HG02678 (cell line): ENCODE measurements around the gene PAPOLG.
A peak's percentile ranks its signal among the peaks of the same experiment; 100 is the strongest.
"Not testable (repeated sequence)": the region's sequence is repeated elsewhere in the genome, so short reads cannot be mapped to it uniquely, and the experiment has no call there.

Experiments used
- ATAC-seq: cut with Tn5 transposase; IDR thresholded peaks from one replicate; pipeline ENCODE4 v1.9.1; 2021; ENCODE audit warnings: mild to moderate bottlenecking, moderate library complexity; ENCODE audit not compliant: unreplicated experiment

PAPOLG gene

GRCh38 chr2:60771508-60771907, 15.4 kb downstream of the PAPOLG start:
- no peak for ATAC-seq

DNA sequence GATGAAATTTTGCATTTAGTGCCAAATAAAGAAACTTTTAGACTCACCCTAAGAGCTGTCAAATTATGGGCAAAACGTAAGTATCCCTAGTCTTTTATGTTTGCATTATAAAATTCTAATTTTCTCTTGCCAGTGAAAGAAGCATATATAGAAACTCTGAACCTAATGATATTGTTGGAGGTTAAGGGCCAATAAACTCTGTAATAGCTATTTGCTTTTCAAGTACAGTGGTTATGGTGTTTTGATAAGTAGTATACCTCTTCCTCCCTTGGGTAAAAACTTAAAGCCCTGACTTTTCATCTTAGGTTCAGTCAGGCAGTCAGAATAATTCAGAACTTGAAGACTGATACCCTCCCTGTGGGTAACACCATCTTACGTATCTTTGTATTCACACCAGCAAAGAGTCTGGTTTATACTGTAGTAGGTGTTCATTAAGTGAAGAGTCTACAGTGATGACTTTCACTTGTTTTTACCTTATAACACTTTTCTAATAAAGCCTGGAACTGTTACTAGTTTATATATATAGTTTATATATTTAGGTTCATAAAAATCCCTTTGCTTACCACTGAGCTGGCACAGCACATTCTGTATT, 19.1 kb downstream of the PAPOLG start:
- ATAC-seq = no peak

DNA sequence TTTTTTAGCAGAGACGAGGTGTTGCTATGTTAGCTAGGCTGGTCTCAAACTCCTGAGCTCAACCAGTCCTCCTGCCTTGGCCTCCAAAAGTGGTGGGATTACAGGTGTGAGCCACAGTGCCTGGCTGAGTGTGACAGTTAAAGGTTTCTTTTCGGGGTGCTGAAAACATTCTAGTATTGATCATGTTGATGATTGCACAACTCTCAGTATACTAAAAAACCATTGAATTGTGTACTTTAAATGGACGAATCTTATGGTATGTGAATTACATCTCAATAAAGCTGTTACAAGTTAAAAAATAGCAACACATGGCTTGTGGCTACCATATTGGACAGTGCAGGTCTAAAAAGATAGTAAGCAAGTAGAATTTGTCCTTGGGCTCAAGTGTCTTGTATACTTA, 22.3 kb downstream of the PAPOLG start:
- ATAC-seq = no peak

- ATAC-seq = no peak
Observed at GRCh38 chr2:60779426-60779825, 23.4 kb downstream of the PAPOLG start.

DNA sequence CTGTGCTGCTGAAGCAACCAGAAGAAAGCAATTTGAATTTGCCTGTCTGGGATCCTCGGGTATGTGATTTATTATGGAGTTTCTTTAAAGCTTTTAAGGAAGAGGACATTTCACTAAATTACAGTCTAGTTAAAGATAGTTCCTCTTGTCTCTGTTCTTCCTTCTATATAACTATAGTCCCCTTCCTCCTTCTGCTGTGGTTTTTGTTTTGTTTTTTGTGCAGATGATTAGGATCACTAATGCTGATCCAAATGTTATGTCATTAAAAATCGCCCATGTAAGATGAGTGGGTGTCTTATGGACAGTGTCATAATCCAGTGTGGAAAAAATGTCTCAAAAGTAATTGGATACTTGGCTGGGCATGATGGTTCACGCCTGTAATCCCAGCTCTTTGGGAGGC, 24.7 kb downstream of the PAPOLG start:
- ATAC-seq = no peak

DNA sequence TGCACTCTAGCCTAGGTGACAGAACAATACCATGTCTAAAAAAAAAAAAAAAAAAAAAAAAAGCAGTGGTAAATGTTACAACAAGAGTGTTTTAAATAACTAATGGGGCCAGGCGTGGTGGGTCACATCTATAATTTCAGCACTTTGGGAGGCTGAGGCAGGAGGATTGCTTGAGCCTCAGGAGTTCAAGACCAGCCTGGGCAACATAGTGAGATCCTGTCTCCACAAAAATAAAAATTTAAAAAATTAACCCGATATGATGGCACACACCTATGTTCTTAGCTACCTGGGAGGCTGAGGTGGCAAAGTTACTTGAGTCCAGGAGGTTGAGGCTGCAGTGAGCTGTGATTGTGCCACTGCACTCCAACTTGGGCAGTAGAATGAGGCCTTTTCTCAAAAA, 37.1 kb downstream of the PAPOLG start:
- no peak for ATAC-seq

DNA sequence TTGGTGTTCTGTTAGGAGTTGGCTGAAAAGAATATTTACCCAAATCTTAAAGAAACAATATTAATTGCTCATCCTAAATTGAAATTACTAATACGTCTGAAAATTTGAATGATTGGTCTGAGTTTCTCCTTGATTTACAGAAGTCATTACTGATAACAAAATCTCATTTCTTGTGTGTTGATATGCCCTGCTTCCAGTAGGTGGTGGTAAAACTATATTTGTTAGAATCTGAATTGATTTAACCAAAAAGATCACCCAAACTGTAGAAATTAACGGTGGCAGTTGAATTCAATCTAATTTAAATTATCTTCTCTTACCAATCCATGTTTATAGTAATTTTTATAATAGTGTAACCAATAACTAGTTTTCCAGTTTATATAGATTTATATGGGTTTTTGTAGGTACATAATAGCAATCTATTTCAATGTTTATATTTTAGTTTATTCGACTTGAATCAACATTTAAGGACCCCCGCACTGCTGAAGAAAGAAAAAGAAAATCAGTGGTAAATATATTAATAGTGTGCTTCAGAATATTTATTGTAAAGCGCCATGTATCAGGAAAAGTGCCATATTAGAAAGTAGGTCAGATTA, 38.3 kb downstream of the PAPOLG start:
- ATAC-seq = no peak

GRCh38 chr2:60796573-60797509, 40.8 kb downstream of the PAPOLG start:
- ATAC-seq = peak; percentile 55

- ATAC-seq = no peak
Observed at GRCh38 chr2:60804473-60804872, 48.4 kb downstream of the PAPOLG start.

GRCh38 chr2:60806595-60806987, 50.5 kb downstream of the PAPOLG start:
- no peak for ATAC-seq

DNA sequence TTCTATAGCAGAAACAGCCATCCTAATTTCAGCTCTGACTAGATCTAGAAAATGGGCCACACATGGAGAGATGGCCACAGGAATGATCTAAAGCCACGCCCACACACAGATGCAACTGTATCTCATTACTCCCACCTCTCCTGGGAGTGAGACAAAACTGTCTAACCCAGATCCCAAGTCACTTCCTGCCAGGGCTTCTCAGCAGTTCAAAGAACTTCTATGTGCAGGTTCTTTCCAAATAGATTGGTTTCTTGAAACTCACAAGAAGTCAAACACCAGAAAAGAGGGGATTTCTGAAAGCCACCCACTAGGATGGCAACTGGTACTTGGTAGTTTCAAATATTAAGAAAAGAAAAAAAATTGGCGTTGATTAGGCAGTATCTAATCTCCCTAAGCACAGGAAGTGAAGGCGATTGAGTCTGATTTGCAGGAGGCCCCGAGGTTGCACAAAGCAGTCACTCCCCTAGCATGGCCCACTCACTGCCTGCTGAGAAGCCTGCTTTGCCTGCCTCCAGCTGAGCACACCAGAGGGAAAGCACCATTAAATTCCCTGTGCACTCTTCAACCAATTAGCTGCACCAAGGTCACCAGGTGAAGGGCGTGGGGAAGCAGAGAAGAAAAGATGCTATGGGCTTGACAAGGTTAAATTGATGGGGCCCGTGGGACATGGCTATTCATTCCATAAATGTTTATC, 51.1 kb downstream of the PAPOLG start:
- ATAC-seq = peak; percentile 88

- no peak for ATAC-seq
Observed at GRCh38 chr2:60808330-60808801, 52.3 kb downstream of the PAPOLG start.

GRCh38 chr2:60811491-60812375, 55.7 kb downstream of the PAPOLG start:
- no peak for ATAC-seq

DNA sequence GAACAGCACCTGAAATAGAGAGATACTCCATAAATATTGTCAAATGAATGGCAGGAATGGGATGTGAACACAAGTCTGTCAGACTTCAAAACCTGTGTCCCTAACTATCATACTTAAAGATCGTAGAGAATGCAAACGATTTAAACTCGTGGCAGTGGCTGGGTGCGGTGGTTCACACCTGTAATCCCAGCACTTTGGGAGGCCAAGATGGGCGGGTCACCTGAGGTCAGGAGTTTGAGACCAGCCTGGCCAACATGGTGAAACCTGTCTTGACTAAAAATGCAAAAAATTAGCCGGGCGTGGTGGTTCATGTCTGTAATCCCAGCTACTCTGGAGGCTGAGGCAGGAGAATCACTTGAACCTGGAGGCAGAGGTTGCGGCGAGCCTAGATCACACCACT, 61.1 kb downstream of the PAPOLG start:
- ATAC-seq = not testable (repeated sequence)

GRCh38 chr2:60818272-60818671, 62.2 kb downstream of the PAPOLG start:
- ATAC-seq = no peak

- no peak for ATAC-seq
Observed at GRCh38 chr2:60819155-60819862, 63.2 kb downstream of the PAPOLG start.

- no peak for ATAC-seq
Observed at GRCh38 chr2:60819936-60820335, 63.9 kb downstream of the PAPOLG start.

DNA sequence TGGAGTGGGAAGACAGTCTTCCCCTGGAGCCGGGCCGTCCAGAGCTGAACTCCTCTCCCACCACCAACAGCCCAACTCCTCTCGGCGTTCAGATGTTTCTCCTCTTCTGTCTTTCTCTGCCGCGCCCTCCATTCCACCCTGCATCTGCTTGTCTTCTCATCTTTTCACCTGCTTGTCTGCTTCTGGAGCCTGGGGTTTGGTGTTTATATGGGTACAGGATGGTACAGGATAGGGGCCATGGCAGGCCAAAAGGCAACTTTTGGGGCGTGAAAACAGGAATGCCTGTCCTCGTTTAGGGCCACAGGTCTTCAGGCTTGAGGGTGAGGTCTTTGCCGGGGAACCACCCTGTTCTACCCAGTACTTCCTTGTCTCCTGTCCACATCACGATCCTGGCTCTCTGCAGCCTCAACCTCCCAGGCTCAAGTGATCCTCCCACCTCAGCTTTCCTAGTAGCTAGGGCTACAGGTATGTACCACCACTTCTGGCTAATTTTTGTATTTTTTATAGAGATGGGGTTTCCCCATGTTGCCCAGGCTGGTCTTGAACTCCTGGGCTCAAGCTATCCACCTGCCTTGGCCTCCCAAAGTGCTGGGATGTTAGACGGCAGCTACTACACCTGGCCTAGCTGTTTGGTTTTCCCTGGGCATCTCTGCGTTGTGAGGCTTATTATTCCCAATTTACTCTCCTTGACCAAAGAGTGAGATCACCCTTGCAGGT, 64.5 kb downstream of the PAPOLG start:
- ATAC-seq = no peak

DNA sequence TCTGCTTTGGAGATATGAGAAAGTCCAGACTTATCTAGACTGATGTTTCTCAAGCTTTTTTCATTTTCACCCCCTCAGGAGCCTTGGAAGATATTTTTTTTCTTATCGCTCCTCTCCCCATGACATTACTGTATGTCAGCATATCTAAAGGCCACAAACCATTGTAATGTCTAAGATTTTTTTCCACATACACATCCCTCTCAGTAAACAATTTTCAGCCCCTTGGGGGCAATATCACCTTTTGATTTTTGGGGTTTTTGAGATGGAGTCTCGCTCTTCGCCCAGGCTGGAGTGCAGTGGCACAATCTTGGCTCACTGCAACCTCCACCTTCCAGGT, 65.0 kb downstream of the PAPOLG start:
- ATAC-seq = no peak
